ENCODE data around the gene GRM2.

GRCh38 chr3:51684971-51685751 lies 21.7 kb upstream of the GRM2 start:
- TF ChIP-seq POLR2AphosphoS5 (IDR thresholded peaks at IDR 0.05; ENCODE audit: low read depth, low read length), result no peak
- TF ChIP-seq POLR2A (IDR thresholded peaks at IDR 0.05; ENCODE audit: low read depth, low read length), result no peak
- TF ChIP-seq TAF1 (IDR thresholded peaks at IDR 0.05; ENCODE audit: borderline replicate concordance, low read depth, low read length), result no peak

Data from GM12892 (cell line).